CD4-positive, alpha-beta T cell (primary cell): ENCODE data around the gene TTC1. TPM values are rescaled to one million over a fixed set of nuclear protein-coding genes. Genes with fewer than 3 reads are reported as not detected.

Experiments used
- ATAC-seq: fragments of 200-7000 bp; cut with Tn5 transposase; one replicate; pipeline ENCODE4 v1.10.0; 2022; ENCODE audit warnings: mild to moderate bottlenecking; ENCODE audit not compliant: poor library complexity
- CTCF ChIA-PET: fragments of 350-600 bp; sonication (Branson Sonifier 250); formaldehyde crosslinking; loops from one replicate; lab custom pipeline; 2021; ENCODE audit warnings: antibody characterized with exemption, inconsistent platforms; lab: Charles Lee
- POLR2A ChIA-PET: fragments of 350-600 bp; sonication (Branson Sonifier 250); formaldehyde crosslinking; loops from one replicate; lab custom pipeline; 2021; ENCODE audit warnings: antibody characterized with exemption, inconsistent platforms; lab: Charles Lee
- DNase-seq, 14 experiments: peaks; one replicate each; pipeline ENCODE4 v3.0.0-alpha.2; 2013 to 2020; ENCODE audit warnings: mixed read lengths in 2 of 14
- H3K27ac ChIP-seq, 2 donors: one replicate each; pipeline versions ENCODE4 v1.5.1 to v1.7.0; 2013; ENCODE audit warnings: low read length in 2 of 2, low read depth in 1 of 2, mild to moderate bottlenecking in 1 of 2
- H3K27me3 ChIP-seq, 2 experiments: 1 replicate in 1 of 2; 2 replicates in 1 of 2; pipeline versions ENCODE4 v1.6.1 to v1.7.0; 2013; ENCODE audit warnings: low read length in 2 of 2, control low read depth in 1 of 2, mild to moderate bottlenecking in 1 of 2, moderate library complexity in 1 of 2; ENCODE audit not compliant: insufficient read depth in 2 of 2, control insufficient read depth in 1 of 2
- H3K36me3 ChIP-seq: one replicate; pipeline ENCODE4 v1.6.1; 2013; ENCODE audit warnings: low read length, control low read depth; ENCODE audit not compliant: insufficient read depth
- H3K4me1 ChIP-seq: one replicate; pipeline ENCODE4 v1.6.1; 2013; ENCODE audit warnings: low read length, control low read depth; ENCODE audit not compliant: insufficient read depth
- H3K4me3 ChIP-seq: one replicate; pipeline ENCODE4 v1.5.1; 2013; ENCODE audit warnings: mild to moderate bottlenecking, low read length, moderate library complexity
- H3K9me3 ChIP-seq, 2 experiments: 1 replicate in 1 of 2; 2 replicates in 1 of 2; pipeline versions ENCODE4 v1.6.1 to v1.7.0; 2013; ENCODE audit warnings: low read length in 2 of 2, mild to moderate bottlenecking in 2 of 2, control low read depth in 1 of 2, moderate library complexity in 1 of 2; ENCODE audit not compliant: control insufficient read depth in 1 of 2, insufficient read depth in 1 of 2
- H3K27ac Mint-ChIP-seq: one replicate; pipeline ENCODE4 v1.8.0; 2020; ENCODE audit warnings: mixed read lengths
- H3K27me3 Mint-ChIP-seq: one replicate; pipeline ENCODE4 v1.8.0; 2021; ENCODE audit warnings: mixed read lengths
- H3K36me3 Mint-ChIP-seq: one replicate; pipeline ENCODE4 v1.8.0; 2021; ENCODE audit warnings: low read depth, mixed read lengths
- H3K4me1 Mint-ChIP-seq: one replicate; pipeline ENCODE4 v1.8.0; 2021; ENCODE audit warnings: low read depth, mixed read lengths
- H3K4me3 Mint-ChIP-seq: one replicate; pipeline ENCODE4 v1.8.0; 2020; ENCODE audit warnings: mild to moderate bottlenecking, mixed read lengths
- H3K9me3 Mint-ChIP-seq: one replicate; pipeline ENCODE4 v1.8.0; 2020; ENCODE audit warnings: mixed read lengths
- CTCF ChIP-seq: fragments of 200-600 bp; IDR thresholded peaks from one replicate; pipeline ENCODE4 v1.8.0; 2022; ENCODE audit warnings: antibody characterized with exemption, mild to moderate bottlenecking
- intact Hi-C, 2 experiments: fragments of 100-400 bp; cut with DNase I in 1 of 2; cut with micrococcal nuclease in 1 of 2; formaldehyde crosslinking; loops; one replicate each; pipeline versions ENCODE4 v1.15.1 to v1.9.0; 2023 to 2025; cut with DNase I, micrococcal nuclease
- total RNA-seq, 174 experiments: library from RNA in 2 of 174; stranded (reverse) in 2 of 174; gene quantifications; one replicate each; pipeline ENCODE4 v1.2.3 and lab custom pipeline; 2021 to 2026

Gene TTC1
- total RNA-seq, 2 experiments from 2014 or later: 15.9 to 16.3 TPM

- no peaks in the 10 kb centered on the region for H3K4me1 Mint-ChIP-seq
- DNase-seq: no peak
- H3K4me3 ChIP-seq: no peak overlapping the region
- CTCF ChIA-PET: interaction anchor here (1.2 kb wide), 1 partner anchor 9 kb away, joined by 6 read pairs; no protein-coding TSS in a partner anchor
- no peaks in the 10 kb centered on the region for H3K36me3 ChIP-seq
- POLR2A ChIA-PET: no interaction called here
- no peak for TF ChIP-seq CTCF
- H3K27me3 Mint-ChIP-seq: peaks cover 45% of the 10 kb centered on the region
- no peak overlapping the region for H3K27ac ChIP-seq
- H3K36me3 Mint-ChIP-seq: no peaks in the 10 kb centered on the region
- no peaks in the 10 kb centered on the region for H3K9me3 Mint-ChIP-seq
- H3K27me3 ChIP-seq: peaks cover 11 to 12% of the 10 kb centered on the region in 2 experiments
- H3K4me3 Mint-ChIP-seq: no peak overlapping the region
- no peaks in the 10 kb centered on the region for H3K4me1 ChIP-seq
- ATAC-seq: no peak
- intact Hi-C loops: no loop called here
- peaks cover 0 to under 1% of the 10 kb centered on the region in 2 experiments for H3K9me3 ChIP-seq
- H3K27ac Mint-ChIP-seq: no peak overlapping the region
Measured at GRCh38 chr5:159978358-159978757, 30.6 kb upstream of the TTC1 start.

- DNase-seq (no peak), ATAC-seq (no peak)
- Histone ChIP-seq H3K27me3 (peaks cover 4 to 7% of the 10 kb centered on the region in 2 experiments), H3K9me3 (no peaks in the 10 kb centered on the region), H3K4me3 (no peak overlapping the region), H3K36me3 (no peaks in the 10 kb centered on the region), H3K27ac (no peak overlapping the region), H3K4me1 (peaks cover 10% of the 10 kb centered on the region)
- ChIA-PET POLR2A (no interaction called here), CTCF (no interaction called here)
- H3K4me3 Mint-ChIP-seq: no peak overlapping the region
- no peaks in the 10 kb centered on the region for H3K36me3 Mint-ChIP-seq
- H3K9me3 Mint-ChIP-seq: no peaks in the 10 kb centered on the region
- peaks cover 46% of the 10 kb centered on the region for H3K27me3 Mint-ChIP-seq
- no peaks in the 10 kb centered on the region for H3K4me1 Mint-ChIP-seq
- intact Hi-C loops: no loop called here
- TF ChIP-seq CTCF: no peak
- H3K27ac Mint-ChIP-seq: no peak overlapping the region
Measured at GRCh38 chr5:159982421-159983173, 26.3 kb upstream of the TTC1 start.

- intact Hi-C loops: loop anchor here (1.0 to 5.0 kb wide), 6 partner anchors 543 to 830 kb away; partner anchors contain the start of gene IL12B (in 2 of the 2)
Measured at GRCh38 chr5:159987031-159987674, 21.8 kb upstream of the TTC1 start.

More at GRCh38 chr5:159987031-159987674, 21.8 kb upstream of the TTC1 start:
- peak; percentile 87 for ATAC-seq
- POLR2A ChIA-PET: interaction anchor here (0.8 to 1.7 kb wide), 7 partner anchors 21 to 1291 kb away, joined by 3 to 12 read pairs (median 4); partner anchors contain the start of genes PTTG1 and TTC1
- Histone ChIP-seq H3K9me3 (peaks cover 0 to 2% of the 10 kb centered on the region in 2 experiments), H3K36me3 (no peaks in the 10 kb centered on the region), H3K27ac (no peak overlapping the region), H3K27me3 (peaks cover 4 to 10% of the 10 kb centered on the region in 2 experiments), H3K4me3 (peak overlapping the region; percentile 47), H3K4me1 (peaks cover 11% of the 10 kb centered on the region)
- no peaks in the 10 kb centered on the region for H3K4me1 Mint-ChIP-seq
- H3K9me3 Mint-ChIP-seq: no peaks in the 10 kb centered on the region
- H3K36me3 Mint-ChIP-seq: no peaks in the 10 kb centered on the region
- H3K4me3 Mint-ChIP-seq: peak overlapping the region; percentile 77
- no peak overlapping the region for H3K27ac Mint-ChIP-seq
- peak; percentile 69 for TF ChIP-seq CTCF
- DNase-seq: peak; percentile 50 to 84 (median 70)
- CTCF ChIA-PET: interaction anchor here (0.6 to 2.4 kb wide), 16 partner anchors 9 to 830 kb away, joined by 3 to 17 read pairs (median 4); partner anchors contain the start of genes SLU7 and TTC1
- H3K27me3 Mint-ChIP-seq: peaks cover 59% of the 10 kb centered on the region
